C1 segment of cervical spinal cord (tissue), 14 donors: ENCODE data around the gene MADD.

Experiments used
- DNase-seq, 14 donors: peaks; one replicate each; lab custom pipeline; 2025; lab: John Stamatoyannopoulos, UW

The MADD gene

GRCh38 chr11:47338396-47339241 is 68.7 kb downstream of the MADD start:
- no peak for DNase-seq

- no peak for DNase-seq
Measured at GRCh38 chr11:47340010-47340409, 70.1 kb downstream of the MADD start.

GRCh38 chr11:47340980-47341775 is 71.2 kb downstream of the MADD start:
- peak in 1 of 14 donors; percentile 23 for DNase-seq

GRCh38 chr11:47342036-47342803 is 72.3 kb downstream of the MADD start:
- no peak for DNase-seq

- DNase-seq = no peak
Measured at GRCh38 chr11:47342854-47343253, 72.9 kb downstream of the MADD start.

- DNase-seq = no peak
Measured at GRCh38 chr11:47345890-47346563, 76.1 kb downstream of the MADD start.

- no peak for DNase-seq
Measured at GRCh38 chr11:47347137-47347536, 77.2 kb downstream of the MADD start.

GRCh38 chr11:47348131-47348802 is 78.3 kb downstream of the MADD start:
- DNase-seq = no peak

- no peak for DNase-seq
Measured at GRCh38 chr11:47348859-47349258, 78.9 kb downstream of the MADD start.

- no peak for DNase-seq
Measured at GRCh38 chr11:47349521-47350095, 79.7 kb downstream of the MADD start.

GRCh38 chr11:47350315-47350714 is 80.4 kb downstream of the MADD start:
- no peak for DNase-seq

GRCh38 chr11:47351156-47352126 is 81.5 kb downstream of the MADD start:
- no peak for DNase-seq

GRCh38 chr11:47352556-47352955 is 82.6 kb downstream of the MADD start, which contains the start of gene MYBPC3:
Gene MYBPC3 (minus strand): TSS chr11:47352702. CDS start chr11:47352647, 55 bp downstream.
- DNase-seq = no peak

- no peak for DNase-seq
Measured at GRCh38 chr11:47353978-47354774, 84.2 kb downstream of the MADD start.

- DNase-seq = no peak
Measured at GRCh38 chr11:47354913-47355282, 85.0 kb downstream of the MADD start.

GRCh38 chr11:47355283-47356128 is 85.6 kb downstream of the MADD start:
- peak in 13 of 14 donors; percentile 28 to 87 (median 79) for DNase-seq
